Neural progenitor cell (in vitro differentiated cells): Measurements from ENCODE around the gene UNC13B. TPM values are rescaled to one million over a fixed set of nuclear protein-coding genes. Genes with fewer than 3 reads are reported as not detected.
"Not testable (repeated sequence)": the region's sequence is repeated elsewhere in the genome, so short reads cannot be mapped to it uniquely, and the experiment has no call there.

Experiments used
- DNase-seq: peaks from one replicate; pipeline ENCODE4 v3.0.0-alpha.2; 2016; ENCODE audit warnings: low spot score
- H2AFZ ChIP-seq: fragments of 200-600 bp; sonication (generic); replicated peaks from 2 replicates; pipeline ENCODE4 v1.6.1; 2016; ENCODE audit warnings: antibody characterized with exemption
- H3F3A ChIP-seq: fragments of 200-600 bp; sonication (generic); 2 replicates; pipeline ENCODE4 v1.6.1; 2016; ENCODE audit warnings: antibody characterized with exemption, low read depth
- H3K27ac ChIP-seq: fragments of 200-600 bp; sonication (generic); 2 replicates; pipeline ENCODE4 v1.5.1; 2016; ENCODE audit warnings: mild to moderate bottlenecking
- H3K27me3 ChIP-seq: fragments of 200-600 bp; sonication (generic); 2 replicates; pipeline ENCODE4 v1.6.1; 2016; ENCODE audit warnings: mild to moderate bottlenecking, moderate library complexity
- H3K36me3 ChIP-seq: fragments of 200-600 bp; sonication (generic); 2 replicates; pipeline ENCODE4 v1.5.1; 2016
- H3K4me1 ChIP-seq: fragments of 200-600 bp; sonication (generic); 2 replicates; pipeline ENCODE4 v1.6.1; 2016; ENCODE audit warnings: mixed run types
- H3K4me2 ChIP-seq: fragments of 200-600 bp; sonication (generic); 2 replicates; pipeline ENCODE4 v1.6.1; 2016
- H3K4me3 ChIP-seq: fragments of 200-600 bp; sonication (generic); 2 replicates; pipeline ENCODE4 v1.5.1; 2016
- H3K79me2 ChIP-seq: fragments of 200-600 bp; sonication (generic); 2 replicates; pipeline ENCODE4 v1.6.1; 2016; ENCODE audit warnings: low read depth
- H3K9ac ChIP-seq: fragments of 200-600 bp; sonication (generic); 2 replicates; pipeline ENCODE4 v1.6.1; 2016
- H3K9me3 ChIP-seq: fragments of 200-600 bp; sonication (generic); 2 replicates; pipeline ENCODE4 v1.5.1; 2016; ENCODE audit warnings: low read depth
- H4K20me1 ChIP-seq: fragments of 200-600 bp; sonication (generic); 2 replicates; pipeline ENCODE4 v1.6.1; 2016; ENCODE audit warnings: low read depth
- H3K27ac Mint-ChIP-seq: 3 replicates; pipeline ENCODE4 v1.8.0; 2021; ENCODE audit warnings: mixed read lengths
- H3K27me3 Mint-ChIP-seq: 2 replicates; pipeline ENCODE4 v1.8.0; 2022; ENCODE audit warnings: low read depth, mild to moderate bottlenecking, inconsistent platforms, moderate library complexity, mixed read lengths; ENCODE audit not compliant: insufficient read depth
- H3K36me3 Mint-ChIP-seq: 3 replicates; pipeline ENCODE4 v1.8.0; 2021; ENCODE audit warnings: mixed read lengths
- H3K4me1 Mint-ChIP-seq: 3 replicates; pipeline ENCODE4 v1.8.0; 2021; ENCODE audit warnings: mixed read lengths
- H3K4me3 Mint-ChIP-seq: 3 replicates; pipeline ENCODE4 v1.8.0; 2021; ENCODE audit warnings: mild to moderate bottlenecking, moderate library complexity, mixed read lengths
- H3K9me3 Mint-ChIP-seq: 3 replicates; pipeline ENCODE4 v1.8.0; 2020; ENCODE audit warnings: mixed read lengths
- CTCF ChIP-seq: fragments of 200-600 bp; sonication (generic); IDR thresholded peaks from 2 replicates; pipeline ENCODE4 v1.5.1; 2017; ENCODE audit warnings: antibody characterized with exemption, mild to moderate bottlenecking
- EZH2 ChIP-seq: fragments of 200-600 bp; sonication (generic); IDR thresholded peaks from 2 replicates; pipeline ENCODE4 v1.6.1; 2017; ENCODE audit warnings: antibody characterized with exemption, mild to moderate bottlenecking, moderate library complexity
- EZH2phosphoT487 ChIP-seq: fragments of 200-600 bp; sonication (generic); IDR thresholded peaks from 2 replicates; pipeline ENCODE4 v1.6.1; 2017; ENCODE audit warnings: antibody characterized with exemption
- total RNA-seq: library from RNA; depleted of rRNA; stranded (reverse); fragments of >200 nt; gene quantifications from 2 replicates; pipeline ENCODE4 v1.2.3, GENCODE V29; 2015; ENCODE audit warnings: low replicate concordance

UNC13B gene
- total RNA-seq, 1 donor from 2014 or later = 40.7 TPM

- Histone ChIP-seq H3K9me3 (no peaks in the 10 kb centered on the region), H3F3A (no peaks in the 10 kb centered on the region), H3K36me3 (no peaks in the 10 kb centered on the region), H3K4me1 (no peaks in the 10 kb centered on the region), H3K27ac (no peak overlapping the region), H3K4me3 (no peak overlapping the region), H3K9ac (no peak overlapping the region), H4K20me1 (no peaks in the 10 kb centered on the region), H3K4me2 (no peak overlapping the region), H2AFZ (no peak overlapping the region), H3K79me2 (no peaks in the 10 kb centered on the region), H3K27me3 (no peaks in the 10 kb centered on the region)
- H3K4me1 Mint-ChIP-seq = no peaks in the 10 kb centered on the region
- TF ChIP-seq CTCF (no peak), EZH2phosphoT487 (no peak), EZH2 (no peak)
- DNase-seq = no peak
- H3K4me3 Mint-ChIP-seq = no peak overlapping the region
- H3K27me3 Mint-ChIP-seq = peaks cover 4% of the 10 kb centered on the region
- H3K9me3 Mint-ChIP-seq = peaks cover 26% of the 10 kb centered on the region
- no peaks in the 10 kb centered on the region for H3K36me3 Mint-ChIP-seq
- H3K27ac Mint-ChIP-seq = no peak overlapping the region
Observed at GRCh38 chr9:35152926-35153325, 8.9 kb upstream of the UNC13B start.

GRCh38 chr9:35156781-35157180 lies 5.0 kb upstream of the UNC13B start:
- Histone ChIP-seq H3K4me2 (no peak overlapping the region), H3K4me3 (no peak overlapping the region), H3K27ac (no peak overlapping the region), H3K4me1 (no peaks in the 10 kb centered on the region), H3F3A (peaks cover 5% of the 10 kb centered on the region), H3K27me3 (no peaks in the 10 kb centered on the region), H2AFZ (no peak overlapping the region), H3K79me2 (no peaks in the 10 kb centered on the region), H4K20me1 (no peaks in the 10 kb centered on the region), H3K36me3 (no peaks in the 10 kb centered on the region), H3K9ac (no peak overlapping the region), H3K9me3 (no peaks in the 10 kb centered on the region)
- H3K27me3 Mint-ChIP-seq = peaks cover 3% of the 10 kb centered on the region
- no peaks in the 10 kb centered on the region for H3K36me3 Mint-ChIP-seq
- no peak overlapping the region for H3K4me3 Mint-ChIP-seq
- no peak for TF ChIP-seq EZH2
- TF ChIP-seq EZH2phosphoT487 = no peak
- no peak for TF ChIP-seq CTCF
- H3K27ac Mint-ChIP-seq = no peak overlapping the region
- peaks cover 11% of the 10 kb centered on the region for H3K9me3 Mint-ChIP-seq
- no peak for DNase-seq
- H3K4me1 Mint-ChIP-seq = peaks cover 5% of the 10 kb centered on the region

GRCh38 chr9:35157836-35158235 lies 4.0 kb upstream of the UNC13B start:
- not testable (repeated sequence) for DNase-seq, H3K27ac ChIP-seq, H3K9ac ChIP-seq, H3K27me3 ChIP-seq, H3K4me3 ChIP-seq, H3K4me1 ChIP-seq, H3K27me3 Mint-ChIP-seq, H3K9me3 ChIP-seq, H3K79me2 ChIP-seq, H3K4me3 Mint-ChIP-seq, H4K20me1 ChIP-seq, H3K36me3 Mint-ChIP-seq, H2AFZ ChIP-seq, H3K4me1 Mint-ChIP-seq, H3K4me2 ChIP-seq, H3K27ac Mint-ChIP-seq, H3K36me3 ChIP-seq
- H3F3A ChIP-seq = peaks cover 15% of the 10 kb centered on the region
- H3K9me3 Mint-ChIP-seq = peaks cover 11% of the 10 kb centered on the region

GRCh38 chr9:35158501-35159280 lies 3.1 kb upstream of the UNC13B start:
- TF ChIP-seq EZH2phosphoT487 (no peak), EZH2 (no peak), CTCF (no peak)
- Histone ChIP-seq H3K27me3 (no peaks in the 10 kb centered on the region), H3K27ac (no peak overlapping the region), H3K4me2 (no peak overlapping the region), H4K20me1 (no peaks in the 10 kb centered on the region), H2AFZ (no peak overlapping the region), H3K4me3 (no peak overlapping the region), H3K4me1 (peaks cover 11% of the 10 kb centered on the region), H3K9ac (no peak overlapping the region), H3K9me3 (no peaks in the 10 kb centered on the region), H3K79me2 (peaks cover 13% of the 10 kb centered on the region), H3F3A (peaks cover 16% of the 10 kb centered on the region), H3K36me3 (no peaks in the 10 kb centered on the region)
- DNase-seq = no peak
- Mint-ChIP-seq H3K27ac (no peak overlapping the region), H3K27me3 (peaks cover 3% of the 10 kb centered on the region), H3K4me1 (peaks cover 19% of the 10 kb centered on the region), H3K4me3 (no peak overlapping the region), H3K9me3 (peaks cover 11% of the 10 kb centered on the region), H3K36me3 (no peaks in the 10 kb centered on the region)
